ENCODE data around the gene SMG1.

SMG1 gene

DNA sequence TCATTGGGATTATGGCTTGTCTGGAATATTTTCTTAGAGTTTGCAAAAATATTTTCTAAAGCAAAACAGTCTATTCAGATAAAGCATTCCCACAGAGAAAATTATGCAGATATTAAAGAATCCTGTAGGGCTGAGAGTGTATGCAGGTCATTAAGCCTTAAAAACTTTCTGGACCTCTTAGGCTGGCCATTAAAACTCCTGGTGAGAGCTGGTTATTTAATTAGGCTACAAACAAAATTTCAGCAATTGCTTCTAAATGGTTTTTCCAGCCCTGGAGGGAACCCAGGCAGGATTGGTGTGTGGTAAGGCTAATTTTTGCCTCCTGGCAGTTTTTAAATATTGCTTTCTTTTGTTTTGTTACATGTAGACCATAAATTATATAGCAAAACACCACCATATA lies 27.3 kb upstream of the SMG1 start:
- H3K9me3 ChIP-seq (ENCODE audit: control insufficient read depth, insufficient read depth, low read length): no peaks in the 10 kb centered on the region
- H3K4me1 ChIP-seq (ENCODE audit: control insufficient read depth, insufficient read depth, low read length): no peaks in the 10 kb centered on the region
- no peaks in the 10 kb centered on the region for H3K27me3 ChIP-seq (ENCODE audit: control insufficient read depth, insufficient read depth, low read length)
- H3K4me3 ChIP-seq (ENCODE audit: low read length): no peak overlapping the region
- DNase-seq (ENCODE audit: low read depth, low spot score): no peak
- no peak overlapping the region for H3K27ac ChIP-seq (ENCODE audit: low read length)
- no peaks in the 10 kb centered on the region for H3K36me3 ChIP-seq (ENCODE audit: control insufficient read depth, insufficient read depth, low read length)

DNA sequence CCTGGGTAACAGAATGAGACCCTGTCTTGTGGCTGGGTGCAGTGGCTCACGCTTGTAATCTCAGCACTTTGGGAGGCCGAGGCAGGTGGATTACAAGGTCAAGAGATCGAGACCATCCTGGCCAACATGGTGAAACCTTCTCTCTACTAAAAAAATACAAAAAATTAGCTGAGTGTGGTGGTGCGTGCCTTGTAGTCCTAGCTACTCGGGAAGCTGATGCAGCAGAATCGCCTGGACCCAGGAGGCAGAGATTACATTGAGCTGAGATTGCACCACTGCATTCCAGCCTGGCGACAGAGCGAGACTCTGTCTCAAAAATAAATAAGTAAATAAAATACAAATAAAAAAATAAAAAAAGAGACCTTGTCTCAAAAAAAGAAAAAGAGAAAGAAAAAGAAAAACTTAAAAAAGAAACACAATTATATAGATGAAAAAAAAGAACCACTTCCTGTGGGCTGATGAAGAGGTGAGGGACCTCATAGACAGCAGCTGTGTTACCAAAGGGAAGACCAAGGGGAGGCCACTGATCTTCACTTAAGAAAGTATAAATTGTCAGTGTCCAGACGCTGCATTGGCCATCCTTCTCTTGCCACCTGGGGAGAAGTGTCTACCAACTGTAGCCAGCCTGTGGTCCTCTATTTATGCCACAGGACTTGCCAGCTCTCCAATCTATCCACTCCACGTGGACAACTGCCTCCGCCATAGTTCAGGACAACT lies 24.4 kb upstream of the SMG1 start:
- H3K9me3 ChIP-seq (ENCODE audit: control insufficient read depth, insufficient read depth, low read length): no peaks in the 10 kb centered on the region
- H3K27me3 ChIP-seq (ENCODE audit: control insufficient read depth, insufficient read depth, low read length): no peaks in the 10 kb centered on the region
- no peaks in the 10 kb centered on the region for H3K4me1 ChIP-seq (ENCODE audit: control insufficient read depth, insufficient read depth, low read length)
- H3K27ac ChIP-seq (ENCODE audit: low read length): no peak overlapping the region
- no CpG with 5 or more reads among the region's 11 CpGs for WGBS (ENCODE audit: insufficient coverage, insufficient read length)
- H3K36me3 ChIP-seq (ENCODE audit: control insufficient read depth, insufficient read depth, low read length): no peaks in the 10 kb centered on the region
- DNase-seq (ENCODE audit: low read depth, low spot score): no peak
- H3K4me3 ChIP-seq (ENCODE audit: low read length): no peak overlapping the region

DNA sequence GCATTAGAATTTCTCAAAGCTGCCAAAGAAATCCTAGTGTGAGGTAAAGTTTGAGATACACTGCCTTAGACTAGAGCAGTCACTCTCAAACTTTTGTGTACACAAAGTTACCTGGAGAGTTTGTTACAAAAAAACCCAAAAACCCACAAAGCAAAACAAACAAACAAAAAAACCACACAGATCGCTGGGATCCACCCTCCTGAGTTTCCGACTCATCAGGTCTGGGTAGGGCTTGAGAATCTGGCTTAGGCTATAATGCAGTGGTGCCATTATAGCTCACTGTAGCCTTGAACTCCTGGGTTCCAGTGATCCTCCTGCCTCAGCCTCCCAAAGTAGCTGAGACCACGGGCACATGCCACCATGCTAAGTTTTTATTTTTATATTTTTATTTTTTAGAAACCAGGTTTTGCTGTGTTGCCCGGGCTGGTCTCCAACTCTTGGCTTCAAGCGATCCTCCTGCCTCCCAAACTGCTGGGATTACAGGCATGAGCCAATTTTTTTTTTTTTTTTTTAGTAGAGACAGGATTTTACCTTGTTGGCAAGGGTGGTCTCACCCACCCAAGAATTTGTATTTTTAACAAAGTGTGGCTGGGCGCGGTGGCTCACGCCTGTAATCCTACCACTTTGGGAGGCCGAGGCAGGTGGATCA lies 22.3 kb upstream of the SMG1 start:
- no peaks in the 10 kb centered on the region for H3K9me3 ChIP-seq (ENCODE audit: control insufficient read depth, insufficient read depth, low read length)
- no peaks in the 10 kb centered on the region for H3K36me3 ChIP-seq (ENCODE audit: control insufficient read depth, insufficient read depth, low read length)
- no peak overlapping the region for H3K27ac ChIP-seq (ENCODE audit: low read length)
- DNase-seq (ENCODE audit: low read depth, low spot score): no peak
- H3K27me3 ChIP-seq (ENCODE audit: control insufficient read depth, insufficient read depth, low read length): no peaks in the 10 kb centered on the region
- no peak overlapping the region for H3K4me3 ChIP-seq (ENCODE audit: low read length)
- H3K4me1 ChIP-seq (ENCODE audit: control insufficient read depth, insufficient read depth, low read length): no peaks in the 10 kb centered on the region
- no CpG with 5 or more reads among the region's 9 CpGs for WGBS (ENCODE audit: insufficient coverage, insufficient read length)

DNA sequence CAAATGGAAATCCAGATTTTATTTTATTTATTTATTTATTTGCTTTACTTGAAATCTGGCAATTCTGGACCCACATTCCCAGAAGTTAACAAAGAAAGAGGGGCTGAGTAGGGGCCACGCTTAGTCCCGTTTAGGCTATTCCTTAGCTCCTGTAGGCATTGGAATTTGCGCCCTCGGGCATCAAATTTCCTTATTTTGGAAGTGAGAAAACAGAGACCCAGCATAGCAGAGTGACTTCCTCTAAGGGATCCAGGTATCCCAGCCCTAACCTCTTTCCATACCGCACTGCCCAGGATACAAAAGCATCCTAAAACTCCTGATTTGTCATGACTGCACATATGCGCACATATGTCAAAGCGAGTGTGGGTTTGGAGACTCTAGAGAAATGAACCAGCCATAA lies 19.0 kb upstream of the SMG1 start:
- H3K9me3 ChIP-seq (ENCODE audit: control insufficient read depth, insufficient read depth, low read length): no peaks in the 10 kb centered on the region
- no peaks in the 10 kb centered on the region for H3K27me3 ChIP-seq (ENCODE audit: control insufficient read depth, insufficient read depth, low read length)
- H3K36me3 ChIP-seq (ENCODE audit: control insufficient read depth, insufficient read depth, low read length): no peaks in the 10 kb centered on the region
- no peaks in the 10 kb centered on the region for H3K4me1 ChIP-seq (ENCODE audit: control insufficient read depth, insufficient read depth, low read length)
- DNase-seq (ENCODE audit: low read depth, low spot score): no peak
- no CpG with 5 or more reads among the region's 7 CpGs for WGBS (ENCODE audit: insufficient coverage, insufficient read length)
- no peak overlapping the region for H3K27ac ChIP-seq (ENCODE audit: low read length)
- H3K4me3 ChIP-seq (ENCODE audit: low read length): no peak overlapping the region

DNA sequence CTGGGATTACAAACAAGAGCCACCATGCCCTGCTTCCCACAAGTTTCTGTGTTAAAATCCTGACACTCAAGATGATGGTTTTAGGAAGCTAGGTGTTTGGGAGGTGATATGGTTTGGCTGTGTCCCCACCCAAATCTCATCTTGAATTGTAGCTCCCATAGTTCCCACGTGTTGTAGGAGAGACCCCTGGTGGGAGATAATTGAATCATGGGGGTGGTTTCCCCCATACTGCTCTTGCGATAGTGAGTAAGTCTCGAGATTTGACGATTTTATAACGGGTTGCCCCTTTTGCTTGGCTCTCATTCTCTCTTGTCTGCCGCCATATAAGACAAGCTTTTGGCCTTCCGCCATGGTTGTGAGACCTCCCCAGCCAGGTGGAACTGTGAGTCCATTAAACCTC lies 17.2 kb upstream of the SMG1 start:
- Histone ChIP-seq H3K9me3 (ENCODE audit: control insufficient read depth, insufficient read depth, low read length) (no peaks in the 10 kb centered on the region), H3K4me3 (ENCODE audit: low read length) (no peak overlapping the region), H3K27ac (ENCODE audit: low read length) (no peak overlapping the region), H3K27me3 (ENCODE audit: control insufficient read depth, insufficient read depth, low read length) (no peaks in the 10 kb centered on the region), H3K36me3 (ENCODE audit: control insufficient read depth, insufficient read depth, low read length) (no peaks in the 10 kb centered on the region), H3K4me1 (ENCODE audit: control insufficient read depth, insufficient read depth, low read length) (no peaks in the 10 kb centered on the region)
- WGBS (ENCODE audit: insufficient coverage, insufficient read length): no CpG with 5 or more reads among the region's 7 CpGs
- DNase-seq (ENCODE audit: low read depth, low spot score): no peak

DNA sequence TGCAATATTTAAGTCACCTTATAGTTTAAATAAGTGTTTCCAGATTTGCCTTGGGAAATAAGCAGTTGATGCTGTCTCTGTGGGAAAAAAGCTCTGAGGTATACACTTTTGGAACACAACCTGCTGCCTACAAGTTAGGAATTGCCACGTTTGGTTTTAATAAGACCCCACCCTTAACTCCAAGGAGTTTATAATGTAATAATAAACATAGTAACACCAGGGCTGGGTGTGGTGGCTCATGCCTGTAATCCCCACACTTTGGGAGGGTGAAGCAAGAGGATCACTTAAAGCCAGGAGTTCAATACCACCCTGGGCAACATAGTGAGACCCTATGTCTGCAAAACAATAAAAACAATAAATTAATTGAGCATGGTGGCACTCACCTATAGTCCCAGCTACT lies 15.9 kb upstream of the SMG1 start:
- Histone ChIP-seq H3K36me3 (ENCODE audit: control insufficient read depth, insufficient read depth, low read length) (no peaks in the 10 kb centered on the region), H3K4me3 (ENCODE audit: low read length) (no peak overlapping the region), H3K9me3 (ENCODE audit: control insufficient read depth, insufficient read depth, low read length) (no peaks in the 10 kb centered on the region), H3K27ac (ENCODE audit: low read length) (no peak overlapping the region), H3K4me1 (ENCODE audit: control insufficient read depth, insufficient read depth, low read length) (no peaks in the 10 kb centered on the region), H3K27me3 (ENCODE audit: control insufficient read depth, insufficient read depth, low read length) (no peaks in the 10 kb centered on the region)
- DNase-seq (ENCODE audit: low read depth, low spot score): no peak
- no CpG with 5 or more reads among the region's 1 CpG for WGBS (ENCODE audit: insufficient coverage, insufficient read length)

DNA sequence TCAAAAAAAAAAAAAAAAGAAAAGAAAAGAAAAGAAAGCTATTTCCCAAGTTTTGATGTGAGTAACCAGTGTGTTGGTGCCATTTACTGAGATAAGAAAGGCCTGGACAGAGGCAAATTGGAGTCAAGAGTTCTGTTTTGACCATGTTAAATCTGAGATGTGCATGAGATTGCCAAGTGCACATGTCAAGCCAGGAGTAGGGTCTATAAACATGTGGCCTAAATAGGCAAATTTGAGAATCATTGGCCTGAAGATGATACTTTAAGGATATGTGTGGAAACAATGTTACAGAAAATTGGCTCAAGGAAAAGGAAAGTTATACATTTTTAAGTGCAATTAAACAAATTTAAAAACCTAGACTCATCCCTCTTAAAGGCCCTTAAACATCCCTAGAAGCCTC lies 15.3 kb upstream of the SMG1 start:
- Histone ChIP-seq H3K27ac (ENCODE audit: low read length) (no peak overlapping the region), H3K4me3 (ENCODE audit: low read length) (no peak overlapping the region), H3K9me3 (ENCODE audit: control insufficient read depth, insufficient read depth, low read length) (no peaks in the 10 kb centered on the region), H3K27me3 (ENCODE audit: control insufficient read depth, insufficient read depth, low read length) (no peaks in the 10 kb centered on the region), H3K36me3 (ENCODE audit: control insufficient read depth, insufficient read depth, low read length) (no peaks in the 10 kb centered on the region), H3K4me1 (ENCODE audit: control insufficient read depth, insufficient read depth, low read length) (no peaks in the 10 kb centered on the region)
- DNase-seq (ENCODE audit: low read depth, low spot score): no peak

DNA sequence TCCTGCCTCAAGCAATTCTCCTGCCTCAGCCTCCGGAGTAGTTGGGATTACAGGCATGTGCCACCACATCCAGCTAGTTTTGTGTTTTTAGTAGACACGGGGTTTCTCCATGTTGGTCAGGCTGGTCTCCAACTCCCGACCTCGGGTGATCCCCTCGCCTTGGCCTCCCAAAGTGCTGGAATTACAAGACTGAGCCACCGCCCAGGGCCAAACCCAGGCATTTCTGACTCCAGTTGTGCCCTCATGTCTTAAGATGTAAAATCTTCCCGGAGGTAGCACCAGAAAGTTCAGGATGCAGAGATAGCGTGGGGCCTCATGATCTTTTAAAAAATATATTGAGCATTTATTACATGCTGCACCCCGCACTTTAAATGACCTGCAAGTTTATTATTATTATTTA lies 12.8 kb upstream of the SMG1 start:
- H3K27me3 ChIP-seq (ENCODE audit: control insufficient read depth, insufficient read depth, low read length): no peaks in the 10 kb centered on the region
- no peaks in the 10 kb centered on the region for H3K36me3 ChIP-seq (ENCODE audit: control insufficient read depth, insufficient read depth, low read length)
- DNase-seq (ENCODE audit: low read depth, low spot score): no peak
- H3K27ac ChIP-seq (ENCODE audit: low read length): no peak overlapping the region
- H3K4me3 ChIP-seq (ENCODE audit: low read length): no peak overlapping the region
- H3K4me1 ChIP-seq (ENCODE audit: control insufficient read depth, insufficient read depth, low read length): no peaks in the 10 kb centered on the region
- WGBS (ENCODE audit: insufficient coverage, insufficient read length): no CpG with 5 or more reads among the region's 9 CpGs
- no peaks in the 10 kb centered on the region for H3K9me3 ChIP-seq (ENCODE audit: control insufficient read depth, insufficient read depth, low read length)

DNA sequence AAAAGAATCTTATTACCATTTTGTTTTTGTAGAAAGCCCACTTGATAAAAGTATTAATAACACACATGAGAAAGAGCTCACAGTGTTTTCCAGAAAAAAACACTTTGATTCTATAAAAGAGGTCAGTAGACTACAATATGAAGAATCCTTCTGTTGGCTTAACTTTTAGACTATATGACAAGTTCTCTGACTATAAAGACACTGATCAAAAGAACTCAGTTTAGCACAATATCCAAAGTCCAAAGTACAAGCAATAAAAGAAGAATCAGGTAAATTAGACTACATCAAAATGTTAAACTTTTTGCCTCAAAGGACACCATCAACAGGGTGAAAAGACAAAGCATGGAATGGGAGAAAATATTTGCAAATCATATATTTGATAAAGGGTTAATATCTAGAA lies 11.2 kb upstream of the SMG1 start:
- Histone ChIP-seq H3K36me3 (ENCODE audit: control insufficient read depth, insufficient read depth, low read length) (no peaks in the 10 kb centered on the region), H3K4me1 (ENCODE audit: control insufficient read depth, insufficient read depth, low read length) (no peaks in the 10 kb centered on the region), H3K27me3 (ENCODE audit: control insufficient read depth, insufficient read depth, low read length) (no peaks in the 10 kb centered on the region), H3K27ac (ENCODE audit: low read length) (no peak overlapping the region), H3K4me3 (ENCODE audit: low read length) (no peak overlapping the region), H3K9me3 (ENCODE audit: control insufficient read depth, insufficient read depth, low read length) (no peaks in the 10 kb centered on the region)
- DNase-seq (ENCODE audit: low read depth, low spot score): no peak

DNA sequence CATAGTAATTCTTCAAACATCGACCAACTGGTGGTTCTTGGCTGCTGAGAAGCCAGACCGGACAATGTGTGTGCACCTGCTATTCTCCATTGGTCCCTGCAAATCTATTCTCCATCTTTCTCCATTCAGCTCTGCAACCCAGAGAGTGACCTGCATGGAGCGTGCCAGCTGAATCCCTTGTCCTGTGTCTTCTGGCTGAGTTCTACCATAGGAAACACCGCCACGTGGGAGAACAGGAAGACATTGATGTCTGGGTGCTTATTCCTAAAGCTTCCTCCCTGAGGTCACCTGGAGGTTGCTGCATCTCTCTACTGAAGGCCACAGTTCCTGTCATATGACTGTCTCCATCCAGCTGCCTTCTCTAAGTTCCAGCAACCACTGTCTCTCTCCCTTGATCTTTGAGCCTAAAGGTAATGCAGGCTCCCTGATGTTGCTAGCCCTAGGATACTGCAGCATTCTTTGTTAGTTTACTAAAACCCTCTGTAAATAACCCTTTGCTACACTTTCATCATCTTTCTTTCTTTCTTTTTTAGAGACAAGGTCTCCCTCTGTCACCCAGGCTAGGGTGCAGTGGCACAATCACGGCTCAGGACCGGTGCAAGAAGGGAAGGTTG lies 10.6 kb upstream of the SMG1 start:
- no peaks in the 10 kb centered on the region for H3K9me3 ChIP-seq (ENCODE audit: control insufficient read depth, insufficient read depth, low read length)
- no peaks in the 10 kb centered on the region for H3K36me3 ChIP-seq (ENCODE audit: control insufficient read depth, insufficient read depth, low read length)
- no peaks in the 10 kb centered on the region for H3K27me3 ChIP-seq (ENCODE audit: control insufficient read depth, insufficient read depth, low read length)
- no peak overlapping the region for H3K27ac ChIP-seq (ENCODE audit: low read length)
- no peak for DNase-seq (ENCODE audit: low read depth, low spot score)
- H3K4me1 ChIP-seq (ENCODE audit: control insufficient read depth, insufficient read depth, low read length): no peaks in the 10 kb centered on the region
- no CpG with 5 or more reads among the region's 7 CpGs for WGBS (ENCODE audit: insufficient coverage, insufficient read length)
- no peak overlapping the region for H3K4me3 ChIP-seq (ENCODE audit: low read length)

DNA sequence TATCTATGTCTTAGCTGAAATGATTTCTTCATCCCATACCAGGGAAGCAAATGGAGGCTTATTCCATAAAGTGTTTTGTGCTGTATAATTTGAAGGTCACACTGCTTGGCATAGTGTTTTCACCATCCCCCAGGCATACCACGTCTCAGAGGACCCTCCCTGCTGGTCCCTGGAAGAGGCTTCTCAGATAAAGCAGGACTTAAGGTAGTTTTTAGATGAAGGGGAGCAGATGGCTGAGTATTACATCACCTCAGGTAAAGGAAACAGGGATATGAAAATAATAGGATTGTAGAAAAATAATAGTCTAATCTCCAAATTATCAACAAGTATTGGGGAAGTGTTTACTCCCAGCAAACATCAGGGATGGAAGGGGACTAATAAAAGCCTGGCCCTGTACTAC lies 7.3 kb upstream of the SMG1 start:
- Histone ChIP-seq H3K9me3 (ENCODE audit: control insufficient read depth, insufficient read depth, low read length) (no peaks in the 10 kb centered on the region), H3K27ac (ENCODE audit: low read length) (no peak overlapping the region), H3K27me3 (ENCODE audit: control insufficient read depth, insufficient read depth, low read length) (no peaks in the 10 kb centered on the region), H3K4me1 (ENCODE audit: control insufficient read depth, insufficient read depth, low read length) (no peaks in the 10 kb centered on the region), H3K4me3 (ENCODE audit: low read length) (no peak overlapping the region), H3K36me3 (ENCODE audit: control insufficient read depth, insufficient read depth, low read length) (no peaks in the 10 kb centered on the region)
- WGBS (ENCODE audit: insufficient coverage, insufficient read length): no CpG with 5 or more reads among the region's 1 CpG
- DNase-seq (ENCODE audit: low read depth, low spot score): no peak
